H1 (cell line): ENCODE data around the gene FKRP. TPM values are rescaled to one million over a fixed set of nuclear protein-coding genes. Genes with fewer than 3 reads are reported as not detected.

Experiments used
- CTCF ChIA-PET: fragments of 300-600 bp; sonication (Branson Sonifier 250); formaldehyde crosslinking; loops from one replicate; lab custom pipeline; 2021; ENCODE audit not compliant: partially characterized antibody; lab: Charles Lee
- POLR2A ChIA-PET: fragments of 300-600 bp; sonication (Branson Sonifier 250); formaldehyde crosslinking; loops from one replicate; lab custom pipeline; 2021; ENCODE audit warnings: inconsistent platforms; ENCODE audit not compliant: partially characterized antibody; lab: Charles Lee
- DNase-seq, 2 experiments: peaks; one replicate each; pipeline versions ENCODE4 v3.0.0 to v3.0.0-alpha.2; 2010 to 2022; ENCODE audit warnings: low spot score in 2 of 2, low read depth in 1 of 2, mixed read lengths in 1 of 2
- FAIRE-seq: peaks from 2 replicates; lab custom pipeline; 2011; peaks lifted over from hg19 to GRCh38; lab: Jason Lieb, UNC
- H2AFZ ChIP-seq: 2 replicates; pipeline ENCODE4 v1.8.1; 2012; ENCODE audit warnings: low read length, inconsistent platforms
- H2AK5ac ChIP-seq: 2 replicates; pipeline ENCODE4 v1.6.1; 2013; ENCODE audit warnings: low read depth, low read length
- H2BK120ac ChIP-seq: replicated peaks from 2 replicates; pipeline ENCODE3; 2013; ENCODE audit warnings: low read depth, low read length, inconsistent platforms
- H2BK12ac ChIP-seq: 2 replicates; pipeline ENCODE4 v1.6.1; 2013; ENCODE audit warnings: low read depth, low read length
- H2BK15ac ChIP-seq: 2 replicates; pipeline ENCODE4 v1.6.1; 2013; ENCODE audit warnings: low read length
- H2BK20ac ChIP-seq: 2 replicates; pipeline ENCODE4 v1.6.1; 2013; ENCODE audit warnings: low read length
- H2BK5ac ChIP-seq: 2 replicates; pipeline ENCODE4 v1.6.1; 2013; ENCODE audit warnings: low read depth, low read length
- H3K14ac ChIP-seq: 2 replicates; pipeline ENCODE4 v1.6.1; 2013; ENCODE audit warnings: inconsistent platforms; ENCODE audit not compliant: insufficient read length
- H3K18ac ChIP-seq: 2 replicates; pipeline ENCODE4 v1.6.1; 2013; ENCODE audit warnings: low read length; ENCODE audit errors: extremely low read depth
- H3K23ac ChIP-seq: 2 replicates; pipeline ENCODE4 v1.6.1; 2013; ENCODE audit warnings: inconsistent platforms; ENCODE audit not compliant: insufficient read length
- H3K23me2 ChIP-seq: 2 replicates; pipeline ENCODE4 v1.6.1; 2013; ENCODE audit warnings: low read depth, low read length
- H3K27ac ChIP-seq: 2 replicates; pipeline ENCODE4 v1.6.1; 2011; ENCODE audit warnings: low read depth, low read length, inconsistent platforms
- H3K27me3 ChIP-seq, 4 experiments: replicated peaks in 1 of 4; 1 replicate in 1 of 4; 2 replicates in 3 of 4; pipeline versions ENCODE4 v1.6.1 to v1.8.1; 2011 to 2013; ENCODE audit warnings: low read length in 3 of 4, mild to moderate bottlenecking in 3 of 4, inconsistent platforms in 2 of 4, mixed read lengths in 2 of 4, moderate library complexity in 1 of 4; ENCODE audit not compliant: control insufficient read depth in 3 of 4, insufficient read depth in 3 of 4; ENCODE audit errors: extremely low read depth in 1 of 4
- H3K36me3 ChIP-seq, 4 experiments: 2 replicates each; pipeline versions ENCODE4 v1.6.1 to v1.8.1; 2011 to 2013; ENCODE audit warnings: mild to moderate bottlenecking in 4 of 4, low read length in 3 of 4, moderate library complexity in 2 of 4, control low read depth in 1 of 4, inconsistent platforms in 1 of 4; ENCODE audit not compliant: insufficient read depth in 4 of 4, control insufficient read depth in 2 of 4
- H3K4ac ChIP-seq: replicated peaks from 2 replicates; pipeline ENCODE3; 2013; ENCODE audit warnings: low read length, low read depth, mixed read lengths, inconsistent platforms; ENCODE audit not compliant: insufficient read length
- H3K4me1 ChIP-seq, 4 experiments: replicated peaks in 1 of 4; 1 replicate in 1 of 4; 2 replicates in 3 of 4; pipeline versions ENCODE4 v1.6.1 to v1.8.1; 2011 to 2013; ENCODE audit warnings: low read length in 3 of 4, inconsistent platforms in 2 of 4, mixed read lengths in 1 of 4; ENCODE audit not compliant: insufficient read depth in 4 of 4, control insufficient read depth in 3 of 4
- H3K4me2 ChIP-seq, 2 experiments: 2 replicates each; pipeline versions ENCODE4 v1.6.1 to v1.8.1; 2011 to 2013; ENCODE audit warnings: low read depth in 2 of 2, low read length in 2 of 2, control low read depth in 1 of 2, inconsistent platforms in 1 of 2, mild to moderate bottlenecking in 1 of 2; ENCODE audit not compliant: insufficient read depth in 1 of 2
- H3K4me3 ChIP-seq, 4 experiments: fragments of 200-600, 300-600 bp in 1 of 4; sonication (generic), shearing (Covaris generic), sonication (Bioruptor Twin) in 1 of 4; 2 replicates each; pipeline versions ENCODE4 v1.5.1 to v1.8.1; 2011 to 2016; ENCODE audit warnings: low read length in 4 of 4, low read depth in 3 of 4, control low read depth in 2 of 4, inconsistent platforms in 2 of 4, mild to moderate bottlenecking in 2 of 4, mixed read lengths in 1 of 4, moderate library complexity in 1 of 4; ENCODE audit not compliant: insufficient read depth in 2 of 4; ENCODE audit errors: extremely low read depth in 1 of 4
- H3K56ac ChIP-seq: replicated peaks from 2 replicates; pipeline ENCODE3; 2013; ENCODE audit warnings: low read depth, mild to moderate bottlenecking, mixed read lengths, low read length, inconsistent platforms; ENCODE audit not compliant: insufficient read length
- H3K79me1 ChIP-seq: 2 replicates; pipeline ENCODE4 v1.6.1; 2013; ENCODE audit warnings: low read depth, low read length, control low read depth
- H3K79me2 ChIP-seq, 2 experiments: 2 replicates each; pipeline versions ENCODE4 v1.6.1 to v1.8.1; 2012 to 2013; ENCODE audit warnings: low read length in 2 of 2, mild to moderate bottlenecking in 2 of 2, inconsistent platforms in 1 of 2; ENCODE audit not compliant: insufficient read depth in 2 of 2, control insufficient read depth in 1 of 2
- H3K9ac ChIP-seq, 4 experiments: replicated peaks in 1 of 4; 1 replicate in 1 of 4; 2 replicates in 3 of 4; pipeline versions ENCODE4 v1.6.1 to v1.8.1; 2011 to 2013; ENCODE audit warnings: low read depth in 3 of 4, low read length in 3 of 4, control low read depth in 2 of 4, mild to moderate bottlenecking in 2 of 4, moderate library complexity in 2 of 4, inconsistent platforms in 1 of 4; ENCODE audit errors: extremely low read depth in 1 of 4
- H3K9me3 ChIP-seq, 2 experiments: 2 replicates each; pipeline versions ENCODE4 v1.6.1 to v1.8.1; 2012 to 2013; ENCODE audit warnings: mild to moderate bottlenecking in 2 of 2, moderate library complexity in 2 of 2, control low read depth in 1 of 2, inconsistent platforms in 1 of 2, low read depth in 1 of 2, low read length in 1 of 2, mixed read lengths in 1 of 2; ENCODE audit not compliant: insufficient read depth in 2 of 2
- H4K20me1 ChIP-seq, 2 experiments: replicated peaks in 1 of 2; 2 replicates each; pipeline versions ENCODE3 to v1.8.1; 2011 to 2013; ENCODE audit warnings: inconsistent platforms in 2 of 2, low read length in 2 of 2, mild to moderate bottlenecking in 1 of 2; ENCODE audit not compliant: insufficient read depth in 2 of 2, control insufficient read depth in 1 of 2
- H4K5ac ChIP-seq: 2 replicates; pipeline ENCODE4 v1.6.1; 2013; ENCODE audit warnings: low read length, low read depth, mixed read lengths, inconsistent platforms; ENCODE audit not compliant: insufficient read length
- H4K8ac ChIP-seq: 2 replicates; pipeline ENCODE4 v1.8.0; 2013; ENCODE audit warnings: mild to moderate bottlenecking, moderate library complexity, low read length, inconsistent platforms; ENCODE audit not compliant: insufficient read depth; ENCODE audit errors: extremely low read depth
- H4K91ac ChIP-seq: replicated peaks from 2 replicates; pipeline ENCODE3; 2013; ENCODE audit warnings: low read length, mixed read lengths, inconsistent platforms; ENCODE audit not compliant: insufficient read length
- CBX5 ChIP-seq: fragments of 300-800, 300-1000 bp; sonication (generic); IDR thresholded peaks from 2 replicates; pipeline ENCODE4 v1.7.1; 2016; ENCODE audit warnings: antibody characterized with exemption, low read length, low read depth
- CEBPB ChIP-seq: IDR thresholded peaks from 2 replicates; pipeline ENCODE4 v1.6.1; 2012; ENCODE audit warnings: low read depth, low read length
- EP300 ChIP-seq, 2 experiments: IDR thresholded peaks; 1 replicate in 1 of 2; 2 replicates in 1 of 2; pipeline ENCODE4 v1.6.1; 2011 to 2012; ENCODE audit warnings: low read depth in 2 of 2, low read length in 2 of 2, mild to moderate bottlenecking in 2 of 2, borderline replicate concordance in 1 of 2, inconsistent platforms in 1 of 2, moderate library complexity in 1 of 2
- GTF2F1 ChIP-seq: IDR thresholded peaks from 2 replicates; pipeline ENCODE4 v1.6.1; 2012; ENCODE audit warnings: low read depth, low read length, improper control_type of control experiment, borderline replicate concordance
- HDAC2 ChIP-seq, 2 experiments: fragments of 300-600 bp in 1 of 2; sonication (generic) in 1 of 2; IDR thresholded peaks; 2 replicates each; pipeline ENCODE4 v1.6.1; 2011 to 2012; ENCODE audit warnings: low read depth in 2 of 2, low read length in 2 of 2, mild to moderate bottlenecking in 2 of 2, moderate library complexity in 2 of 2, borderline replicate concordance in 1 of 2, inconsistent platforms in 1 of 2
- HDAC6 ChIP-seq: IDR thresholded peaks from one replicate; pipeline ENCODE4 v1.7.1; 2012; ENCODE audit warnings: low read depth, mild to moderate bottlenecking, inconsistent platforms, low read length, moderate library complexity
- JUN ChIP-seq: IDR thresholded peaks from 2 replicates; pipeline ENCODE4 v1.6.1; 2011; ENCODE audit warnings: low read depth, mild to moderate bottlenecking, improper control_type of control experiment, low read length
- MAFK ChIP-seq: IDR thresholded peaks from 2 replicates; pipeline ENCODE4 v1.6.1; 2012; ENCODE audit warnings: low read depth, mild to moderate bottlenecking, improper control_type of control experiment, low read length
- POLR2AphosphoS5 ChIP-seq: IDR thresholded peaks from 2 replicates; pipeline ENCODE4 v1.6.1; 2011; ENCODE audit warnings: low read depth, low read length
- RNF2 ChIP-seq: fragments of 200-900, 300-1000 bp; sonication (generic); IDR thresholded peaks from 2 replicates; pipeline ENCODE4 v1.7.1; 2016; ENCODE audit warnings: borderline replicate concordance, low read depth, mild to moderate bottlenecking, antibody characterized with exemption, low read length; ENCODE audit not compliant: poor library complexity, severe bottlenecking; ENCODE audit errors: missing control alignments
- SIN3A ChIP-seq, 2 experiments: IDR thresholded peaks in 1 of 2; conservative IDR thresholded peaks in 1 of 2; 2 replicates each; pipeline ENCODE4 v1.6.1; 2011 to 2012; ENCODE audit warnings: low read length in 2 of 2, improper control_type of control experiment in 1 of 2, low read depth in 1 of 2, mild to moderate bottlenecking in 1 of 2
- SIRT6 ChIP-seq: IDR thresholded peaks from one replicate; pipeline ENCODE4 v1.7.1; 2012; ENCODE audit warnings: low read length, inconsistent platforms
- TBP ChIP-seq: IDR thresholded peaks from 2 replicates; pipeline ENCODE4 v1.6.1; 2011; ENCODE audit warnings: low read depth, low read length, improper control_type of control experiment
- YY1 ChIP-seq: IDR thresholded peaks from 2 replicates; pipeline ENCODE4 v1.6.1; 2011; ENCODE audit warnings: low read depth, mild to moderate bottlenecking, low read length
- WGBS, 2 experiments: shearing (Covaris generic) in 1 of 2; methylation state at CpG; one replicate each; pipeline versions ENCODE4 v1.1.6 to v1.1.7; 2013 to 2015; ENCODE audit warnings: low lambda C conversion rate in 2 of 2, mixed read lengths in 2 of 2, inconsistent platforms in 1 of 2, low coverage in 1 of 2, missing lambda C conversion rate in 1 of 2; ENCODE audit not compliant: insufficient replicate concordance in 2 of 2, insufficient coverage in 1 of 2, insufficient read length in 1 of 2; ENCODE audit errors: extremely low coverage in 1 of 2, missing lambda C conversion rate in 1 of 2; 5-methylcytosine and 5-hydroxymethylcytosine counted together
- polyA plus RNA-seq, 7 experiments: library from polyadenylated mRNA; depleted of rRNA in 3 of 7; stranded (reverse) in 5 of 7; unstranded in 2 of 7; fragments of >200 nt in 5 of 7; fragments of 200-250 nt in 2 of 7; gene quantifications; 1 replicate in 5 of 7; 2 replicates in 1 of 7; 4 replicates in 1 of 7; pipeline versions ENCODE4 v1.2.1 to v1.2.3, GENCODE V29; 2011 to 2013; ENCODE audit warnings: missing spikeins in 2 of 7, mixed read lengths in 2 of 7
- total RNA-seq: library from RNA; stranded (reverse); fragmentation: NEBNext Ultra II Directional; extraction: Animal tissue kit (Norgen Biotek cat#: 25700); gene quantifications from 2 replicates; pipeline ENCODE4 v1.2.1, GENCODE V29; 2021

The FKRP gene
- total and polyA plus RNA-seq, 2 of the 8 experiments (the other 6 are each of a cell fraction or from before 2014, with no cell fraction given), result 17.1 to 24.4 TPM

DNA sequence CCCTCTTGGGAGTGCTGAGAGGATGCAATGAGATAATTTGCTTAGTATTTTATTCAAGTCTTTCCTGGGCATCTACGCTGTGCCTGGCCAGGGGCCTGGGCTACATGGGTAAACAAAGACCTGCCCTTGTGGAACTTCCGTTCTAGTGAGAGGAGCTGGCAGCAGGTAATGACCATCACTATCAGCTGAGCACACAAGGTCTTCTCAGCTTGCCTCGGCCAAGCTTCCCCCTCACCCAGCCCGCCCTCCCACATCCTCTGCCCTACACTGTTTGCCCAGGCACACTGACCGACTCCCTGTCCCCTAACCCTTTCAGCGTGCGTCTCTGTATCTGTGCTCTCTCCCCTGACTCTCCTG is 8.6 kb upstream of the FKRP start:
- Histone ChIP-seq H3K79me2 (peaks cover 17 to 69% of the 10 kb centered on the region in 2 experiments), H3K4me3 (no peak overlapping the region), H3K36me3 (peaks cover 18 to 44% (median 35%) of the 10 kb centered on the region in 4 experiments), H3K79me1 (peaks cover 15% of the 10 kb centered on the region; the same call in 1 of the 2 replicates), H3K18ac (no peak overlapping the region), H3K27me3 (no peaks in the 10 kb centered on the region), H3K9ac (no peak overlapping the region; a peak in 1 of 7 replicates), H3K14ac (no peak overlapping the region), H3K27ac (no peak overlapping the region), H2BK12ac (no peak overlapping the region), H2AK5ac (no peak overlapping the region), H3K56ac (no peak overlapping the region), H4K20me1 (peaks cover 46 to 48% of the 10 kb centered on the region in 2 experiments), H2AFZ (no peak overlapping the region), H2BK20ac (no peak overlapping the region), H4K8ac (no peak overlapping the region), H3K9me3 (no peaks in the 10 kb centered on the region), H3K4ac (no peak overlapping the region), H3K23ac (no peak overlapping the region), H4K91ac (no peak overlapping the region), H2BK5ac (no peak overlapping the region), H3K23me2 (no peaks in the 10 kb centered on the region), H2BK15ac (no peak overlapping the region), H3K4me2 (no peak overlapping the region), H3K4me1 (peaks cover 0 to 11% (median 3%) of the 10 kb centered on the region in 4 experiments; a peak in 3 of 7 replicates), H2BK120ac (no peak overlapping the region), H4K5ac (no peak overlapping the region)
- DNase-seq, result no peak
- POLR2A ChIA-PET, result interaction anchor here (0.8 to 1.7 kb wide), 6 partner anchors 9 to 44 kb away, joined by 3 to 6 read pairs (median 4); no protein-coding TSS in a partner anchor
- WGBS, 2 experiments, result 91% methylated on average over 5 of the region's 7 CpGs; no CpG with 5 or more reads in 1 of the 2 experiments
- CTCF ChIA-PET, result interaction anchor here (0.6 to 3.7 kb wide), 10 partner anchors 9 to 254 kb away, joined by 3 to 16 read pairs (median 4); no protein-coding TSS in a partner anchor
- no peak for TF ChIP-seq MAFK
- no peak for TF ChIP-seq GTF2F1
- TF ChIP-seq JUN, result no peak
- TF ChIP-seq CBX5, result no peak
- TF ChIP-seq TBP, result no peak
- no peak for TF ChIP-seq HDAC6
- TF ChIP-seq RNF2, result no peak
- no peak for TF ChIP-seq EP300 (IDR thresholded peaks at IDR 0.05; ENCODE audit: borderline replicate concordance in 1 of 2, low read depth in 2 of 2, low read length in 2 of 2)
- no peak for TF ChIP-seq POLR2AphosphoS5
- TF ChIP-seq YY1, result no peak
- no peak for TF ChIP-seq HDAC2 (IDR thresholded peaks at IDR 0.05; ENCODE audit: borderline replicate concordance in 1 of 2, low read depth in 2 of 2, low read length in 2 of 2)
- no peak for TF ChIP-seq SIN3A (conservative IDR thresholded peaks at IDR 0.05 in 1 of 2, IDR thresholded peaks at IDR 0.05 in 1 of 2; ENCODE audit: low read depth in 1 of 2, low read length in 2 of 2)
- no peak for TF ChIP-seq SIRT6
- TF ChIP-seq CEBPB, result no peak
- no peak for FAIRE-seq
